Panc1 (cell line): ENCODE measurements around the gene PRELID2.

Source experiments
- POLR2AphosphoS5 ChIP-seq: IDR thresholded peaks from 2 replicates; pipeline ENCODE4 v1.6.1; 2012; ENCODE audit warnings: mild to moderate bottlenecking, low read depth, low read length, moderate library complexity
- SIN3A ChIP-seq: IDR thresholded peaks from 2 replicates; pipeline ENCODE4 v1.6.1; 2012; ENCODE audit warnings: low read depth, mild to moderate bottlenecking, low read length, moderate library complexity, borderline replicate concordance; ENCODE audit not compliant: insufficient read depth

DNA sequence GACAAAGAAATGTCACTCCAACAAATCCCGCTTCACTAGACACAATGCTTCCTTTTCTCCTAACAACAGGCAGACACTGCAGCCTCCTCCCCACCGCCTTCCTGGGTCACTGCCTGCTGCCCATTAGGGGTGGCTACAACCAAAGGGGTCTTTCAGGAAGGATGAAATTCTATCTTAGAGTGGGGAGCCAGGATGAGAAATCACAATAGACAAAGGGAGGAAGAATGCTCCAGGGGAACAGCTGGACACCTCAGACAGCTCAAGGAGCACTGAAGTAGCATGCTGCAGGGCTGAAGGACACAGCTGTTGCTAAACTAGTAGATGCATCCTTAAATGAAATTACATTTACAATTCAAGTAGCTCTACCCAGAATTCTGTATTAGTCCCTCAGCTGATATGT lies 54.2 kb downstream of the PRELID2 start:
- TF ChIP-seq POLR2AphosphoS5 (no peak), SIN3A (no peak)
